ENCODE measurements around the gene GALNT10.

DNA sequence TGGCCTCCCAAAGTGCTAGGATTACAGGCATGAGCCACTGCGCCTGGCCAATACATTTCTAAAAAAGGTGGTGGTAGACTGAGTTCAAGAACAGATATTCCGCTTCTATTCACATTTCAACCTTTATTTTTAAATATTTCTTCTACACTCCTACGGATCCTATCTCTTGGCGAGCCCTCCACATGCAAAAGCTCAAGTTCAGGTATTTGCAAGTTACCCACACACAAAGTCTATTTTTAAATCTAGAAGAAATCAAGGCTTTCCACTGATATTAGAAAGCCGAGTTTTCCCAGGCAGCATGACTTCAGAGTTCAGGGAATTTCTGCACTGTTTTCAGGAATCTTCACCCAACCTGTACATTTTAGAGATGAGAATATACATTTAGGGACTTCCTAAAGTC is 153.9 kb downstream of the GALNT10 start:
- TF ChIP-seq CTCF (IDR thresholded peaks at IDR 0.05) (no peak), EP300 (IDR thresholded peaks at IDR 0.05) (no peak), POLR2A (IDR thresholded peaks at IDR 0.05) (no peak)

Measured in stomach (tissue), 4 donors.